Lung (tissue), 12 donors: ENCODE measurements around the gene FRRS1. TPM values are rescaled to one million over a fixed set of nuclear protein-coding genes. Genes with fewer than 3 reads are reported as not detected.

Experiments used
- ATAC-seq: fragments of 200-7000 bp; cut with Tn5 transposase; one replicate; pipeline ENCODE4 v1.9.1; 2020; ENCODE audit warnings: moderate number of reproducible peaks; ENCODE audit not compliant: insufficient read depth, low FRiP score
- DNase-seq, 3 donors: peaks; one replicate each; pipeline ENCODE4 v3.0.0-alpha.2; 2013 to 2017
- H3K27ac ChIP-seq, 2 donors: one replicate each; pipeline ENCODE4 v1.5.1; 2013; ENCODE audit warnings: mild to moderate bottlenecking in 2 of 2, moderate library complexity in 2 of 2, control low read depth in 1 of 2, inconsistent platforms in 1 of 2, low read depth in 1 of 2, low read length in 1 of 2
- H3K27me3 ChIP-seq, 3 donors: one replicate each; pipeline ENCODE4 v1.5.1; 2013; ENCODE audit warnings: low read length in 2 of 3; ENCODE audit not compliant: control insufficient read depth in 3 of 3, insufficient read depth in 3 of 3
- H3K36me3 ChIP-seq, 4 donors: one replicate each; pipeline ENCODE4 v1.5.1; 2013; ENCODE audit warnings: low read length in 4 of 4, mild to moderate bottlenecking in 1 of 4, moderate library complexity in 1 of 4; ENCODE audit not compliant: control insufficient read depth in 4 of 4, insufficient read depth in 4 of 4
- H3K4me1 ChIP-seq, 5 donors: one replicate each; pipeline ENCODE4 v1.5.1; 2013; ENCODE audit warnings: low read length in 5 of 5, mild to moderate bottlenecking in 2 of 5, moderate library complexity in 1 of 5; ENCODE audit not compliant: control insufficient read depth in 5 of 5, insufficient read depth in 5 of 5
- H3K4me3 ChIP-seq: one replicate; pipeline ENCODE4 v1.5.1; 2013; ENCODE audit warnings: mild to moderate bottlenecking, control low read depth, moderate library complexity
- H3K9ac ChIP-seq, 2 donors: one replicate each; pipeline ENCODE4 v1.5.1; 2013; ENCODE audit warnings: low read length in 2 of 2, control low read depth in 1 of 2; ENCODE audit not compliant: insufficient read depth in 1 of 2
- H3K9me3 ChIP-seq, 4 donors: one replicate each; pipeline ENCODE4 v1.5.1; 2013; ENCODE audit warnings: low read length in 3 of 4, mild to moderate bottlenecking in 1 of 4, moderate library complexity in 1 of 4; ENCODE audit not compliant: control insufficient read depth in 4 of 4, insufficient read depth in 3 of 4
- CTCF ChIP-seq: IDR thresholded peaks from 2 replicates; pipeline ENCODE4 v1.5.1; 2012; ENCODE audit warnings: mild to moderate bottlenecking; ENCODE audit errors: control extremely low read depth, extremely low read depth
- WGBS, 2 donors: extraction: QIAGEN DNeasy Blood & Tissue Kit; methylation state at CpG; one replicate each; pipeline ENCODE4 v1.1.7; 2013; 5-methylcytosine and 5-hydroxymethylcytosine counted together
- polyA plus RNA-seq, 2 donors: library from polyadenylated mRNA; stranded (reverse); fragments of 200-250 nt; gene quantifications; one replicate each; pipeline ENCODE4 v1.2.1, GENCODE V29; 2013
- total RNA-seq, 2 donors: library from RNA; depleted of rRNA in 1 of 2; stranded (reverse); fragments of >200 nt in 1 of 2; gene quantifications; one replicate each; pipeline ENCODE4 v1.2.1, GENCODE V29; 2014 to 2021
- donor health status: control.
- donor health status: control.
- donor health status: Bipolar disorder and iron deficiency.
- donor health status: healthy.
- donor health status: DM: yes; HTN: yes; CAD: no.

The FRRS1 gene
- total and polyA plus RNA-seq, 4 donors, result 0.67 to 12.1 (median 7.4) TPM

GRCh38 chr1:99754697-99755096 is 11.7 kb downstream of the FRRS1 start:
- H3K36me3 ChIP-seq, result no peaks in the 10 kb centered on the region
- DNase-seq, result no peak
- H3K9me3 ChIP-seq, result no peaks in the 10 kb centered on the region
- peaks cover 0 to 8% (median 0%) of the 10 kb centered on the region in 5 donors for H3K4me1 ChIP-seq
- TF ChIP-seq CTCF, result no peak
- no peaks in the 10 kb centered on the region for H3K27me3 ChIP-seq
- no peak overlapping the region for H3K4me3 ChIP-seq
- WGBS, 2 donors, result 80 to 89% methylated on average over 5 of the region's 5 CpGs
- no peak overlapping the region for H3K27ac ChIP-seq
- no peak for ATAC-seq
- H3K9ac ChIP-seq, result no peak overlapping the region

- no peak overlapping the region for H3K27ac ChIP-seq
- no peaks in the 10 kb centered on the region for H3K36me3 ChIP-seq
- no peak overlapping the region for H3K4me3 ChIP-seq
- H3K9me3 ChIP-seq, result no peaks in the 10 kb centered on the region
- H3K27me3 ChIP-seq, result no peaks in the 10 kb centered on the region
- no peak for TF ChIP-seq CTCF
- ATAC-seq, result no peak
- H3K9ac ChIP-seq, result no peak overlapping the region
- DNase-seq, result no peak
- H3K4me1 ChIP-seq, result peaks cover 0 to 6% (median 0%) of the 10 kb centered on the region in 5 donors
- 80 to 92% methylated on average over 2 of the region's 2 CpGs for WGBS, 2 donors
Measured at GRCh38 chr1:99754055-99754626, 12.3 kb downstream of the FRRS1 start.

- Histone ChIP-seq H3K27me3 (no peaks in the 10 kb centered on the region), H3K4me3 (no peak overlapping the region)
Measured at GRCh38 chr1:99751877-99752504, 14.4 kb downstream of the FRRS1 start.

More at GRCh38 chr1:99751877-99752504, 14.4 kb downstream of the FRRS1 start:
- H3K36me3 ChIP-seq, result peaks cover 0 to 2% (median 0%) of the 10 kb centered on the region in 4 donors
- H3K27ac ChIP-seq, result no peak overlapping the region
- H3K9ac ChIP-seq, result no peak overlapping the region
- DNase-seq (no peak), ATAC-seq (no peak)
- TF ChIP-seq CTCF, result no peak
- H3K9me3 ChIP-seq, result no peaks in the 10 kb centered on the region
- WGBS, 2 donors, result 95% methylated on average over 1 of the region's 1 CpG
- peaks cover 0 to 5% (median 0%) of the 10 kb centered on the region in 5 donors for H3K4me1 ChIP-seq
